SHP77 treated with DMSO at 0.1 percent for 48 hours (cell line): ENCODE data around the gene SEMA4C.
A peak's percentile ranks its signal among the peaks of the same experiment; 100 is the strongest.

ENCODE experiments used
- DNase-seq: peaks from one replicate; lab custom pipeline; 2025; lab: John Stamatoyannopoulos, UW

The SEMA4C gene

DNA sequence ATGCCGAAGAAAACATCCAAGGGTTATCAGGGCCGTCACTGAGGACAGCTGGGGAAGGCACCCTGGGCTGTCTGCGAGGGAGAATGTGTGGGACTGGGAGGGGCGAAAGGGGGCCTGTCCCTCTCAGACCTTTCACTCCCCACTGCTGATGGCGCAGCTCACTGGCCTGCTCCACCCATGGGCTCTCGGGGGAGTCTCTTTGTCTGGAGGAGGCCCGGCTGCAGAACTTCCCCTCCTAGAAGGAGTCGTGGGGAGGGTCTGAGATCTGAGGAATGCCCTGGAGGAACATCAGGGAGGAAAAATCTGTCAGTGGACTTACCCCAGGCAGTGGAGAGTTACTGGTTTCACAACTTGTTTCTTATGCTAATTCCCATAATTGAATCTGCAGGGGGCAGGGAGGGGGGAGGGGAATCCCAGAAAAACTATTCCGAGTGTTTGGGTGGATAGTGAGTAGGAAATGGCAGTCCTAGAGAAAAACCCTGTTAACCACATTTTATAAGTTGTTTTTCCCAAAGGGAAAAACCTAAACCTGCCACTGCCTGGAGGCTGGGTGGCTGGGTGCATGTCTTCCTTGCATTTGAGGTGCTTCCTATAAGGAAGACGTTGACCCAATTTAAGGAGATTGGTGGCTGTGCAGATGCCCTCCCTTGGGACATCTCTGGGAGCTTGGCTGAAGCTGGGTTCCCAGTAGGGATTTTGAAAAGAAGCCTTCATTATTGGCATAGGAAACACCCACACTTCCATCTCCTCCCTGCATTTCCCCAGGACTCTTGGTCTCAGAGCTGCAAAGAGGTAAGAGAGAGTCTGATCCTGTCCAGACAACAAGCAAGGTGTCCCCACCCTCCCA lies 11.7 kb upstream of the SEMA4C start:
- no peak for DNase-seq

DNA sequence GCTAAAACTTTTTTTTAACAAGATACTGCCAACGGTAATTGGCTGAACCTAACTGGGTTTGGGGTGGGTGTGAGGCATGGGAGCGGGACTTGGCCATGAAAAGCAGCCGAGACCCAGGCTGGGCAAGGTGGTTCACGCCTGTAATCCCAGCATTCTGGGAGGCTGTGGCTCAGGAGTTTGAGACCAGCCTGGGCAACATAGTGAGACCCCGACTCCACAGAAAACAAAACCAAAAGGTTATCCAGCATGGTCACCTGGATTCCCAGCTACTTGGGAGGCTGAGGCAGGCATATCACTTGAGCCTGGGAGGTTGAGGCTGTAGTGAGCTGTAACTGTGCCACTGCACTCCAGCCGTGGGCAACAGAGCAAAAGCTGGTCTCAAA lies 11.0 kb upstream of the SEMA4C start:
- no peak for DNase-seq

DNA sequence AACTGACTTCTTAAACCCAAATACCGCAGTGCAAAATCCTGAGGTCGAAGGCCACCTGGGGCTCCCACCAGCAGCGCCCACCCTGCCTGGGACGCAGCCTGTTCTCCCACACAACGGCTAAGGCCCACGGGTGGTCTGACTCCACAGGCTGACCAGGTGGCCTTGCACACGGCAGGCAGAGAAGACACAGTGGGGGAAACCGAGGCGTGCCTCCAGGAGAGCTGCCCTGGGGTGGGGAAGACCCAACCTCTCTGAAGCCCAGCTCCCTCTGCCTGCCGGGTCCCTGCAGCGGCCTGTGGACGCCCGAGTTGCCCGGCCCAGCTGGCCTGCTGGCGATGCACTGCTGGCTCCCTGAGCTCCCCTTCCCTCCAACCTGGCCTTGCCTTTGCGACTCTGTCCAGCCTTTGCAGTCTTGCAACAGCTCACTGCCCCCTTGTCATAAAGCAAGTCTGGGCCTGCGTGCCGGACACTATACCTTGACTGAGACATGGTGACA lies 9.7 kb upstream of the SEMA4C start:
- no peak for DNase-seq

DNA sequence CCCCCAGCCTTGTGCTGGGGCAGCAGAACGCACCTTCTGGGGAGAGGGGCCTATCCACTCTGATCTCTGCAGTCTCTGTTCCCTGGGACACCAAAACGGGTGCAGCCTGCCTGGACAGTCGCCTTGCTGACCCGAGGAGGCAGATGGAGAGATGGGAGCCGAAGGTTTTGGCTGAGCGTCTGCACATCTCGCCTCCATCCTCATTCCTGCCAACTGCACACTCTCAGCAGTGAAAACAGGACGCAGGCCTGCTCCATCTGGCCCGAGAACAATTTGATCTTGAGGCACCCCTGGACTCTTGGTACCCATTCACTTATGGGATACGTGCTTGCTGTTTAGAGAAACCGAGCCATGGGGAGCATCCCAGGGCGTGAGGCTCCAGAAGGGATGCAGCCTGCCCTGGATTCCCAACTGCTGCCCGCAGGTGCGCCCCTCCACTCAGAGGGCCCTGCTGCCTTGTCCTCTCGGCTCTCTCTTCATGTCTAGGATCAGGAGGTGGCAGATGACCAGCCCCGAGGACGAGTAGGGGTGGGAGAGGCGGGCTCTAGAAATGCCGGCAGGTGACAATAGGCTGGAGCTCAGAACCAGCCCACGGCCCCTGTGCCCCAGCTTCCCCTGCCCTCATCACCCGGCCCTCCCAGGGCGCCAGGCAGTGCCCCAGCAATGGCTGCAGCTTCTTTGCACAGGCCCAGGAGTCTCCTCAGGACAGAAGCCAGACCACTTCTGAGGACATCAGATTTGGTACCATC lies 9.1 kb upstream of the SEMA4C start:
- no peak for DNase-seq

DNA sequence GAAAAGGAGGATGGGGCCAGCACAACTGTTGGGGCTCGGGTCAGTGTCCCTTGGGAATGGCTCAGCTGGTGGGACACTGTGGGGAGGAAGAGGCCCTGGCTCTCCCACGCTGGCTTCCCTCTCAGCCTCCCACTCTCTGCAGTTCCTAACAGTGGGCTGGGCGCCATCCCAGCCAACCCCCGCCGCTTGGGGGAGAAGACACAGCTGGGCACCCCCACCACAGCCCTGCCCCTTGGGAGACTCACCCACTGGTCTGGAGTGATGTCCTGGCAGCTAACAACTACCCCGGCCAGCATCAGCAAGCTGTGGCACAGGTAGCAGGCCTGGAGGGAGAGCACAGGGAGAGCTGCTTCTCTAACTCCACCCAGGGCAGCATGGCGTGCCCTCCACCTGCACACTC lies 8.3 kb upstream of the SEMA4C start:
- DNase-seq: no peak

DNA sequence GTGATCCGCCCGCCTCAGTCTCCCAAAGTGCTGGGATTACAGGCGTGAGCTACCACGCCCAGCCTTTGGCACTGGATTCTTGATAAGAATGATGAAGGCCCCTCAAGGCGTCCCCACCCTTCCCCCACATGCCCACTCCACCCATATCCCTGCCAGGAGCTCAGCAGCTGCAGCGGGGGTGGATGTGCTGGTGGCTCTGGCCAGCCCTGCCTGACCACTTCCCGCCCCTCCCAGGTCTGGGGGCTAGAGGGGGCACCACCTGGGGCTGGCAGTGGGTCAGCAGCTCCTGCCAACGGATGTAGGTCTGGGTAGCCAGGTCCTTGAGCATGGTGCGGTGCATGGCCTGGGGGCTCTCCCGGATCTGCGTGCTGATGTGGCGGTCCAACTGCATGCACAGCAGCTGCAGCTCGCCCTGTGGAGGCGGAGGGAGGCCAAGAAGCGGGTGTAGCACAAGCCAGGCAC lies 7.8 kb upstream of the SEMA4C start:
- no peak for DNase-seq

DNA sequence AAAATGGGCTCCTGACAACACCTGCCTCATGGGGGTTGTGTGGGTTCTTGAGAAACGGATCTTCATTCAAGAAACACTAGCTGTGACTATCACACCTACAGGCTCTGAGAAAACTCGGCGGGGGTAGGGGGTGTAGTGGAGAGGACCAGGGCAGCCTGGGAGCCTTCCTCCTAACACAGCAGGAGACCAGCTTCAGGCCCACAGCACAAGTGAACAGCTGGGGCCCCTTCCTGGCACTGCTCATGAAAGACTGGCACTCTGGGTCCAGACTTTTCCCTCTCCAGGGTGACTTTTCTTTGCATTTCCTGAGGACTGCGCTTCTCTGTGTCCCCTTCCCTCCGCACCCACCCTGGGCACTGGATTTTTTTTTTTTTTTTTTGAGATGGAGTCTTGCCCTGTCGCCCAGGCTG lies 7.2 kb upstream of the SEMA4C start:
- no peak for DNase-seq

DNA sequence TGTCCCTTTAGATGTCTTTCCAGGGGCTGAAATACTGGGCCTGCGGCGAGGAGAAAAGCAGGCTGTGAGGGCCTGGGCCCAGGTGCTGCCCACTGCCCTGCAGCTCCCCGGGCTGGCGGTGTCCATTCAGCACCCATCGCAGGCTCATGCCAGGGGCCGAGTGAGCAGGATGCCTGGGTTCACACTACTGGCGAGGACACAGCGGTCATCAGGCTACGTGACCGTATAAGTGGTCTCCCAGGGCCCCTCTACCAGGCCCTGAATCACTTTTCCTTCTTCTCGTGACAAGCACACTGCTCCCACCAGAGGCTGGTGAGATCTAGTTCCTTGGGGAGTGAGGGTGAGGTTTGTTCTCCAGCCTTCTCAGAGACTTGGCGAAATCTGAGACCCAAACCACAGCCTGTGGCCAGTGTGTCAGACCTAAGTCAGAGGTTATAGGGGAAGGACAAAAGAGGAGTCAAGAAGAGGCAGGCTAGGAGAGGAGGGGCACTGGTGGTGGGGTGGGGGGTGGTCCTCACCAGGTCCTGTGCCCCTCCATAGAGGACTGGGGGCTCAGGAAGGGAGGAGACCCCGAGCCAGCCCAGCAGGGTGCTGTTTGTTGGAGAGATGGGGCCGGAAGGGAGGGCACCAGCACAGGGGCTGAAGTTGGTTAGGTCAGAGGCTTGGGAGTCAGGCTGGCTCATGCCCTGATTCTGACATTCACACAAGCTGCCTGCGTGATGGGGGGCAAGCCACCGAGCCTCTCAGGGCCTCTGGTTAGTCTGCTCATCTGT lies 6.6 kb upstream of the SEMA4C start:
- no peak for DNase-seq

DNA sequence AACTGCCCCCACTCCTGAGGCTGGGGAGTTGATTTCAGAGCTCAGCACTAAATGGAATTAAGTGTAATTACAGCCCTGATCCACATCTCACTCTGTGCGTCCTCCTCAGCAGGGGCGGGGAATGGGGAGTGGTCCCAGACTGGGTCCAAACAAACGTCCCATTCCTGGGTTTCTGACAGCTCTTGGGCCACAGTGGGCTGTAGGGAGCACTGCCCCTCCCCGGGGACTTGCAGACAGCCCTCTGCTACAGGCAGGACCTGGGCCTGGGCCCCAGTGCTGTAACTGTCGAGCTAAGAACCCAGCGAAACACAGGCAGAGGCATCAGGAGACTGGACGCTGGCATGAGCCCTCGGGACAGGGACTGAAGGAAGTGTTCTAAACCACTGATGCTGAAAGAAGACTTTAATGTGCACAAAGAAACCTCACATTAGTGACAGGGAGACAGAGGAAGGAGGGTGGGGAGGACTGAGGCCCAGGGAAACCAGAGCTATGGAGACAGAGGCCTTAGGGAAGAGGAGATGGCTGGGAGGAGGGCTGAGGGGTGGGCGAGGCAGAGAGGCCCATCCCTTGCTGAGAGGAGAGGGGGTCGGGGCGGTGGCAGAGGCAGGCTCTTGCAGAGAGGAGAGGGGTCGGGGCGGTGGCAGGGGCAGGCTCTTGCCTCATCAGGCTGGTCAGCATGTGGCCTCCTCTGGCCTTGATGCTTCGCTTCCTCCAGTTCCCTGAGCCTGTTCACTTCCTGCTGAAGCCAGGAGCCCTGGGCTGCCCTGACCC lies 5.8 kb upstream of the SEMA4C start:
- no peak for DNase-seq

DNA sequence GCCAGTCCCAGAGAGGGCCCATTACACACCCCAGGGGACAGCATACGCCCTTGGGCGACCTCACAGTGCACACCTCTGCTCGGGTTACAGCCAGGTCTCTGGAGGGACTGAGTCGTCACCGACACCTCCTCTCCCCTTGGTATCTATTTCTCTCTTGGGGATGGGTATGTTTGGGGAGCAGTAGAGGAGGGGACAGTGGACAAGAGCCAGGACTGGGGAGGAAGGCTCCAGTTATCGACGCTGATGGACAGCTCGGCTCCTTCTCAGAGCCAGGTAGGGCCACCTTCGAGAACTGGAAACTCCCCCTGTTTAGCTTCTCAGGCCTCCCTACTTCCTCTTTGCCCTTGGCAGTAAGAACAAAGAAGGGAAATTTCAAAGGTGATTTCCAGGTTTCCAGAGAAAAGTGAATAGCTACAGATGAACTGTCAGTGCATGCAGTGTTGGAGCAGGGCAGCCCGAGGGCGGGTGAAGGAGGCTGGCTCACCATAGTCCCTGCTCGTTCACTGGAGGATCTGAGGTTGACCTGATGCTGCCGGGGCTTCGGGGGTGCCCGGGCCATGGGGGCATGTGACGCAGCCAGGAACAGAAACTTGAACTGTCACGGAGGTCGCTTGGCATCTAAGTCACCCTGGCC lies 4.4 kb upstream of the SEMA4C start:
- DNase-seq: no peak

DNA sequence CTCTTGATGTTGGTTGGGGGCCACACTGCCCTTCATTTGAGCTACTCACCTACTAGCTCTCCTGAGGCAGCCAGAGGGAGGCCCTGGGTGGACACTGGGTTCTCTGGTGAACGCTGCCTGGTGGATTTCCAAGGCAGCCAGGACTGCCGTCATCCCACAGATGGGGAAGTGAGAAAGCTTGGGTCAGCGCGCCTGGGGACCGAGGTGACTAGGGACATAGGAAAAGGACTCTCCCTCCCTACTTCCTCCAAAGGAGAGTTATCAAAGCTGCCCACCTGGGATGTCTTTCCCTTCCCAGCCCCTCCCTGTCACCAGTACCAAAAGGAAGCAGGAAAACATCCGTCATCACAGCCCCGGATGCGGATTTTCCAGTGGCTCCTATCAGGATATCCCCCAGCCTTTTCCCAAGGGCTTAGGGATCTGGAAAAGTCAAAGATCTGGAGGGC lies 3.8 kb upstream of the SEMA4C start:
- no peak for DNase-seq

DNA sequence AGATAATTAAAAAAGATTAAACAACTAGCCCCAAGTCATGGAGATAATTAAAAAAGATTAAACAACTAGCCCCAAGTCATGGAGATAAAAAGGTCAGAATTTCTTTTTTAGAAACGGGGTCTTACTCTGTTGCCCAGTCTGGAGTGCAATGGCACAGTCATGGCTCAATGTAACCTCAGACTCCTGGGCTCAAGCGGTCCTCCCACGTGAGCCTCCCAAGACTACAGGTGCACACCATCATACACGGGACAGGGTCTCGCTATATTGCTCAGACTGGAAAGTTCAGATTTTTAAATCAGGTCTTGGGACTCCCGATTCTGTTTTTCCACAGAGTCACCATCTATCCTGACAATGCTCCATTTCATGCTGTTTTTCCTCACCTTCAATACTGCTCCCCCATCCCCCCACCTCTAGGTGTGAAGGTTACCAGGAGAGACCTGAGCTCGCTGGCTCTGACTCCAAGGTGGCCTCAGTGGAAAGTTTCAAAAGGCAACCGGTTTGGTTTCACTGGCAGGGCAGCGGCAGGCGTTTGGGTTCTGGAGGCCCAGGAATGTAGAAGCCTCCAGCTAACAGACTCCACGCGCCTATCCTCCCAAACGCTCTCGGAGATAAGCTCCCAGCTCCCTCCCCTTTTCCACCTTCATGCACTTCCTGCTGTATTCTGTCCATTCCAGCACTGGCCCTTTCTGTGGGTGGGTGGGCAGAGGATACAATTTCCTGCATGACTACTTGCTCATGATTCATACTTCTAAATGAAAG lies 2.9 kb upstream of the SEMA4C start:
- DNase-seq: no peak

DNA sequence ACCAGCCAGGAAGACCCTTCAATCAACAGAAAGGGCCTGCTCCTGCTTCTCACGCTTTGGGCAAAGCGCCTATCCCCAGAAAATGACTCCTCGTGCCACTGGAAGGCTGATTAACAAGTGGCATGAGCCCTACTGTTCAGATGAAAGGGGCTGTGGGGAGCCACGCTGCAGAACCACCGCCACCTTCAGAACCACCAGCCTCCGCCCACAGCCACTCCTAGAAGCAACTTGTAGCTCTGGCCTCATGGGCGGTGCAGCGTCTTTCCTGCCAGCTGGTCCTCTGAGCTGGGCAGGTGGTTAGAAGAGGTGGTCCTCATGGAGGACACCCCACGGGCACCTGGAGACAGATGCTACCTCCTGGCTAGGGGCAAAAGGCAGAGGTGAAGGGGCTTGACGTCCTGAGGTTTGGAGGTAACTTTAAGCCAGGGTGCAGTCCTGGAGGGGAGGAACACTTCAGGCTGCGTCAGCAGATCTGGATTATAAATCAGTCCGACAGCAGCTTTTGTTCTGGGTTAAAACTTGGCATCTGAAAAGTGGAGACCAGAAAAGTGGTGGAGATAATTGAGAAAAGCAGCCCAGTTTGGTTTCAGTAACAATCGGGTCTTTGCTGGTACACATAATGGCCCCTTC lies 861 bp upstream of the SEMA4C start:
- peak; percentile 11 for DNase-seq

DNA sequence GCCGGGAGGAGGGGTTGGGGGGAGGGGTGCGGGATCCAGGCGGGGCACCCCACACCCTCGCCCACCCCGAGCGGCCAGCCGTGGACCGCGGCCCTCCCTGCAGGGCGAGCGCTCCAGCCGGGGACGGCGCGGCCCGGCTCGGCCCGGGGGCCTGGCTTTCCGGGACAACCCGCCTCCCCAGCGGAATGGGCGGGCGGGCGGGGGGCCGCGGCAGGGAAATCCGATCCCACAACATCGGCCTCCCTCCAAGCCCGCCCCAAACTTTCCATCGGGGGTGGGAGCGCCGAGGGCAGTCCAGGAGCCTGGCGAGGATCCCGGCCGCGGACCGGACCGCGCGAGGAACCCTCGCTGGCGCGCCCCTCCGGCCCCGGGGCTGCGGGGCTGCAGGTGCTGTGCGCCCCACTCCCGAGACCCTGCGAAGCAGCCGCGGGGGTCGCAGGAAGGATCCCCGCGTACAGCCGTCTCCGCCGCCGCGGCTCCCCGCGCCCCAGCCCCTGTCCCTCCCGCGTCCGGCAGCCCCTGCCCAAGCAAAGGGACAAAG lies 529 bp downstream of the SEMA4C start:
- no peak for DNase-seq

DNA sequence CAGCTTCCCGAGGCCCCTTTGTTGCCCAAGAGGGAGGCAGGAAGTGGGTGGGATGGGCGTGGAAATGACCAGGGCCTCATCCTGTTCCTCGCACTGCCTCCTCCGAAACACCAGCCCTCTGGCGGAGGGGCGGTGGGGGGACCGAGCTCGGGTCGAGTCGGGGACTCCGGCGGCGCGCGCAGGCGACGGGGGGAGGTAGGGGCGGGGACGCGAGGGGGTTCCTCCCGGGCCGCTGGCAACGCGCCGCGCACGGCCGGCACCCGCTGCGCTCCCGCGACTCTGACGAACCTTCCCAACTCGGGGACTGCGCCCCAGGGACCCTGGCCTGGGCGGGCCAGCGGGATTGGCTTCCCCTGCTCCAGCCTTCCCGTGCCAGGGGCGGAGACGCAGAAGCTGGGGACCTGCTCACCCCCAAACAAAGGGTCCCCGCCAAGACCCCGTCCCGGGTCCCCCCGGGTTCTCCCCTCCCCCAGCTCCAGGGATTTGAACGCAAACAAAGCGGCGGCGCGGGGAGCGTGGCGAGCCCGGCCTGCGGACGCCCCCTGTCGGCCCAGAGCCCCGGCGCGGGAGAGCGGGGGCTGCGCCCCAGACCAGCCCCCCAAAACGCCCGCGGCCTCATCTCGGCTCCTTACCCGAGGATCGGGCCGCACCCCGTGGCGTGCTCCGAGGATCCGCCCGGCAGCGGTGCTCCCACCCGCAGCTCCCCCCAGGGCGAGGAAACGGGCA lies 1.2 kb downstream of the SEMA4C start:
- peak; percentile 29 for DNase-seq

DNA sequence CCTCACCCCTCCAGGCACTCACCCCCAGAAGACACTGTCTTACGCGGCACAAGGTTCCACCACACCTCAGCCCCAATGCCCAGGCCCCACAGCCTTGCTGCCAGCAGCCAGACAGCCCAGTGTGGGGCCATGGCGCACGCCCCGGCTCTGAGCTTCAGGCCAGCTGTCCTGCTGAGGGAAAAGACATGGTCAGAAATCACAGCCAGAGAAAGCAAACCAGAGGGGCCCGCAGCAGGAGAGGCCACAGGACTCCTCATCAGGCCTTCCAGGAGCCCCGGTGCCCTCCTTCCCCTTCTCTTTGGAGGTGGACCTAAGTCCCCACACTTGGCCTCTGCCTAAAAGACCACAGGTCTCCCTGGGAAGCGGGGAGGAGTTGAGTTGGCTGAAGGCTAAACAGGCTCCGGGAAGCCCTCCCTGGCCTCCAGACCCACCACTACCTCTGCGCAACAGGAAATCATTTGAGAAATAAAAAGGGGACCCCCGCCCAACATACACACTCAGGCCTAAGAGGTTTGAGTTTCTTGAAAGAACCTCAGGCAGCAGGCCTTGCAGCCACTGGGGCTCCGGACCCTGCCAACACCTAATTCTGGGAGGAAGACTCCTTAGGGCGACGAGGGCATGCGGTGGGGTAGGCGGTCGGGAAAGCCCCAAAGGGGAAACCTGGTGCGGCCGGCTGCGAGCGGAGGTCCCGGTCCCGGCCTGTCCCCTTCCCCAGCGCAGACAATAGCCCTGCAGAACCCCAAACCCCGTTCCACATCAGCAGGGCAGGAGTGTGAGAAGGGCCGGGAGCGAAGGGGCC lies 1.9 kb downstream of the SEMA4C start:
- DNase-seq: no peak

DNA sequence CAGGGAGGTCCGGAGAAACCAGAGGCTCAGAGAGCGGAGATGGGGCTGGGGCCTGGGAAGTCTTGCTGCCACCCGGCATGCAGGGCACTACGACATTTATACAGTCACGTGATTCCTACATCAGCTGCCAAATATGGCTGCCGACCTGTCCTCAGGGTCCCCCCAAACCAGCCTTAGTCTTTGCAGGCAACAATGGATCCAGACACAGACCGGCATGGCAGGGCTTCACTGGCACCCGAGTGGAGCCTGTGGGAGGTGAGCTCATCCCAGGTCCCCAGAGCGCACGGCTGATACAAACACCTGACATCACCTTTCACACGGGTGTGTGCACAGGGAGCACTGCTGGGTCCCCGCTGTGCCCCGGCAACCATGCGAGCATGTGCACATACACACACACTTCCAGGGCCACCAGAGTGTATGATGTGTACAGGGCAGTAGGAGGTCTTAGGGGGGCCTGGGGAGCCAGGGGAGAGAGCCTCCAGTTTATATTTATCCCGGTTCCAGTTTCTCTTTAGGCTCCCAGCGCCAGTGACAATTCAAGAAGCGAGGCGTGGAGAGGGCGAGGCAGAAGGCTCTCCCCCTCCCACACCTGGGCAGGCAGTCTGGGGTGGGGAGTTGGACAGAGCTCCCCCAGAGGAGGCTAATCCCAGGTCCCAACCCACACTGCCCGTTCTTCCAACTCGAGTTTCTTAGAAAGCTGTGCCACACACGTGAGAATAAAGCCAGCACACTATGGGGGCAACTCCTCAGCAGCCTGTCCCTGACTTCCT lies 2.7 kb downstream of the SEMA4C start:
- DNase-seq: no peak
